GM12864 (cell line): ENCODE data around the gene MAP3K14.
"Not testable (repeated sequence)": the region's sequence is repeated elsewhere in the genome, so short reads cannot be mapped to it uniquely, and the experiment has no call there.

Experiments
- DNase-seq: peaks from one replicate; pipeline ENCODE4 v3.0.0-alpha.2; 2011; ENCODE audit warnings: low read depth
- H3K4me3 ChIP-seq: 2 replicates; pipeline ENCODE4 v1.5.1; 2011; ENCODE audit warnings: mild to moderate bottlenecking, low read depth, low read length, control low read depth
- TF ChIP-seq, protein P1 (sequence below): IDR thresholded peaks from 2 replicates; pipeline ENCODE4 v1.5.1; 2011; ENCODE audit warnings: low read depth, mild to moderate bottlenecking, moderate library complexity, low read length, control low read depth, inconsistent platforms; ENCODE audit errors: missing control alignments

Gene MAP3K14

DNA sequence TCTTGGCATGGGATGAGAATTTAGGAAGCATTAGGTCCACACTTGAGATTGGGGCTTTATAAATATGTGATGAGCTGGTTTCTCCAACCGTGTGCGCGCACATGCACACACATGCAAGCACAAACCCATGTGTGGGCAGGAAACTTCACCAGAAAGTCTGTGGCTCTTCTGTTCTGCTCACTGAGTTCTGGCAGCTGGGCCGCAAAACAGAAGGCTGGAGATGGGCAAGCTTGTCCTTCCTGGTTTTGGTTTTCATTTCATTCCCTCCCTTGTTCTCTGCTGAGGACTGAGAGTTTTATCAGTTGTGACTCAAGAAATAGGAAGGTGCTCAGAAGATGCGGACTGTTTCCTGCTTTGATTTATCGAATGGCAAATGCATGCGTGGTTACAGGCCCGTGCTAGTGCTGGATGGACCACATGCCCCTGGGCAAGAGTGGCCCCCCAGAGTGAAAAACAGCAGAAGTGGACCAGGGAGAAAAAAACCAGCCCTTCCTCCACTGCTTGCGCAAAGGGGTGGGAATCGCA lies 14.1 kb downstream of the MAP3K14 start:
- peak overlapping the region; percentile 2; the same call in 1 of the 2 replicates for H3K4me3 ChIP-seq
- TF ChIP-seq, protein P1, sequence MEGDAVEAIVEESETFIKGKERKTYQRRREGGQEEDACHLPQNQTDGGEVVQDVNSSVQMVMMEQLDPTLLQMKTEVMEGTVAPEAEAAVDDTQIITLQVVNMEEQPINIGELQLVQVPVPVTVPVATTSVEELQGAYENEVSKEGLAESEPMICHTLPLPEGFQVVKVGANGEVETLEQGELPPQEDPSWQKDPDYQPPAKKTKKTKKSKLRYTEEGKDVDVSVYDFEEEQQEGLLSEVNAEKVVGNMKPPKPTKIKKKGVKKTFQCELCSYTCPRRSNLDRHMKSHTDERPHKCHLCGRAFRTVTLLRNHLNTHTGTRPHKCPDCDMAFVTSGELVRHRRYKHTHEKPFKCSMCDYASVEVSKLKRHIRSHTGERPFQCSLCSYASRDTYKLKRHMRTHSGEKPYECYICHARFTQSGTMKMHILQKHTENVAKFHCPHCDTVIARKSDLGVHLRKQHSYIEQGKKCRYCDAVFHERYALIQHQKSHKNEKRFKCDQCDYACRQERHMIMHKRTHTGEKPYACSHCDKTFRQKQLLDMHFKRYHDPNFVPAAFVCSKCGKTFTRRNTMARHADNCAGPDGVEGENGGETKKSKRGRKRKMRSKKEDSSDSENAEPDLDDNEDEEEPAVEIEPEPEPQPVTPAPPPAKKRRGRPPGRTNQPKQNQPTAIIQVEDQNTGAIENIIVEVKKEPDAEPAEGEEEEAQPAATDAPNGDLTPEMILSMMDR = no peak
- DNase-seq = peak; percentile 94

DNA sequence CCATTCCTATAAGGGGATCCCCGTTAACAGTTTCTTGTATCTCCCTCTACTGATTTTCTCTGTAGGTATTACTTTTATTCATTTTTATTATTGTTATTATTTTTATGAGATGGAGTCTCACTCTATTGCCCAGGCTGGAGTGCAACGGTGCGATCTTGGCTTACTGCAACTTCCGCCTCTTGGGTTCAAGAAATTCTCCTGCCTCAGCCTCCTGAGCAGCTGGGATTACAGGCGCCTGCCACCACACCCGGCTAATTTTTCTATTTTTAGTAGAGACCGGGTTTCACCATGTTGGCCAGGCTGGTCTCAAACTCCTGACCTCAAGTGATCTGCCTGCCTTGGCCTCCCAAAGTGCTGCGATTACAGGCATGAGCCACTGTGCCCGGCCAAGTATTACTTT lies 14.6 kb downstream of the MAP3K14 start:
- H3K4me3 ChIP-seq, DNase-seq: not testable (repeated sequence)

DNA sequence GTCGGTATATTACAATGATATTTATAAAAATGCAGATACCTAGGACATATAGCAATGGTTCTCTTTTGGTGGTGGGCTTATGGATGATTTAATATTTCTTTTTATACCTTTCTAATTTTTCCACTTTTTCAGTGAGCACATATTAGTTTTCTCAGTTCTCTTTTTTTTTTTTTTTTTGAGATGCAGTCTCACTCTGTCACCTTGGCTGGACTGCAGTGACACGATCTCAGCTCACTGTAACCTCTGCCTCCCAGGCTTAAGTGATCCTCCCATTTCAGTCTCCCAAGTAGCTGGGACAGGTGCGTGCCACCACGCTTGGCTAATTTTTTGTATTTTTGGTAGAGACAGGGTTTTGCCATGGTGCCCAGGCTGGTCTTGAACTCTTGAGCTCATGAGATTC lies 15.1 kb downstream of the MAP3K14 start:
- H3K4me3 ChIP-seq = no peak overlapping the region
- no peak for DNase-seq
- TF ChIP-seq, protein P1 = no peak

DNA sequence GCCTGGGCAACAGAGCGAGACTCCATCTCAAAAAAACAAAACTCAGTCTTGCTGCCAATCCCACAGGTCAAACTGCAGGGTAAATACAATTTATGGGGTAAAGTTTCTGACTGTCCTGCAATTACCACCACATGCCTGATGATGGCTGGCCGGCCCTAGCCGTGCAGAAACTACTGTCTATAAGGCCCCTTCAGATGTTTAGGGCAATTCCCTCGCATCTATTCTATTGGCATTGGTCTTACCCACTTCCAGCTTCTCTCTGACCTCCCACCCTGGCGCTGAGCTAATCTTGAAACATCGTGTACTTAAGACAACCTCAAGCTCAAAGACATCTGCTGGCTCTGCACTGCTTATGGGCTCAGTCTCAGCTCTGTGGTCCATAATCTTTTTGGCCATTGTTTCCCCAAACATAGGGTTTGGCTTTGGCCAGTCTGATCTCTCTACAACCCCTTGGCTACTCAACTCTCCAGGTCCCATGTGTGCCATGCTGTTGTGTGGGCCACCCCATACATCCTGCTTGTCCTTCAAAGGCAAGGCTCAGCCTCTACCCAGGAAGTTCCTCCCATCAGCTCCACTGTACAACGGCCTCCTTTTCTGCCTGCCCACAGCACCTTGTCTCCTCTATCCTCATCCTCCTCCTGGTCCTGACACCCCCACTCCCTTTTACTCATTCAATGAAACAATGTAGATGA lies 16.6 kb downstream of the MAP3K14 start:
- TF ChIP-seq, protein P1 = peak; percentile 13
- H3K4me3 ChIP-seq = no peak overlapping the region
- no peak for DNase-seq

DNA sequence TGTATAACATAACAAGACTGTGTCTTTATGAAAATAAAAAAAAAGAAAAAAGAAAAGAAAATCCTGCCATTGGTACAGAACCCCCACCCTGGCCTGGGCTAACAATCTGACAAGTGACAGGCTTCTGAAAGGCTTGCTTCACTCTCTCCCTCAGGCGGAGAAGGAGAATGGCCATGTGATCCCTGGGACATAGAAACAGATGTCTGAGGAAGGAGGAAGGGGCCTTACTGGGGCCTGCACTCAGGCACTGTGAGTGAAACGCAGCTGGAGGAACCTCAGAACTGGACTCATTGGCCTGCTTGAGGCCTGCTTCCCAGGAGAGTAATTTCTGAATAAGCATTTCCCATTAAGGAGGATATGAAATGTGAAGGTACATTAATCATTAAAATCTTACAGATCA lies 17.5 kb downstream of the MAP3K14 start:
- TF ChIP-seq, protein P1 = no peak
- H3K4me3 ChIP-seq = no peak overlapping the region
- no peak for DNase-seq

DNA sequence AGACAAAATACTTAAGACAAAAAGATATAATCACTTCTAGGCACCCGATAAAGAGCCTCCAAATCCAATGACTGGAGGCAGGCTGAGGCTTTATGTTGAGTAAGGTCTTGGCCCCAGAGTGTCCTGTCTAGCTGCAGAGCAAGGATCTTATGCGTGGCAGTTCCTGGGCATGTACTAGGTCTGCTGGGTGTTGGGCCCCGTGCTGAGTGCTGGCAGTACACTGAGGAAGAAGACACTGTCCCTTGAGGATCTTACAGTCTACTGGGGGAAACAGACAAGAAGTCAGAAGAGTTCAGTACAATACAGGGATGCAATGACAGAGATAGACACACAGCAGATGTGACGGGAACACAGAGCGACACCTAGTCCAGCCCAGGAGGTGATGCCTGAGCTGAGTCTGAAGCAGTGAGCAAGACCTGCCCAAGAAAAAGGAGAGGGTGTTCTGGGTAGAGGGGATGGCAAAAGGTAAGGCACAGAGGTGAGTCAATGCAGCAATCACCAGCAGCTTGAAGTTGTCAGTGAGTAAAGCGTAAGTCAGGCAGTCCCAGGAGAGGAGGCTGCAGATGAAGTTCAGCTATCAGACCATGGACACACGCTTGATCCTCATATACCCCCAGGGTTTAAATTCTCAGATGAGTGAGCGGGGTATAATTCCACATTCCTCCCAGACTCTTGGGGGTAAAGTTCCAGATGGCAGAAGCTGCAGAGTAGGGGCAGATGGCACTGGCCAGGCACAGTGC lies 18.1 kb downstream of the MAP3K14 start:
- DNase-seq = no peak
- no peak overlapping the region for H3K4me3 ChIP-seq
- TF ChIP-seq, protein P1 = no peak

DNA sequence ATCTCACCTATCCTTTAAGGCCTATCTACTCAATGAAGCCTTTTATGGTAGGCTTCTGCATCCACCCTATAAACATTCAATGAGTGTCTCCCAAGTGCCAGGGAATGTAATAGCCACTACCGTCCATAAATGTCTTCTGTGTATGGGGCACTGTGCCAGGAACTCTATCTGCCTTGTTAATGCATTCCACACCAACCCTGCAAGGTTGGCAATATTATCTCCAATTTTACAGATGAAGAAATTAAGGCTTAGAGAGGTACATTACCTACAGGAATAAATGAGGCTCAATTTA lies 20.0 kb downstream of the MAP3K14 start:
- no peak overlapping the region for H3K4me3 ChIP-seq
- TF ChIP-seq, protein P1 = no peak
- no peak for DNase-seq
